HG03159 (cell line): ENCODE measurements around the gene RGS4.
A peak's percentile ranks its signal among the peaks of the same experiment; 100 is the strongest.
"Not testable (repeated sequence)": the region's sequence is repeated elsewhere in the genome, so short reads cannot be mapped to it uniquely, and the experiment has no call there.

Source experiments
- ATAC-seq: cut with Tn5 transposase; IDR thresholded peaks from one replicate; pipeline ENCODE4 v1.9.1; 2021; ENCODE audit warnings: mild to moderate bottlenecking, moderate library complexity; ENCODE audit not compliant: unreplicated experiment

The RGS4 gene

DNA sequence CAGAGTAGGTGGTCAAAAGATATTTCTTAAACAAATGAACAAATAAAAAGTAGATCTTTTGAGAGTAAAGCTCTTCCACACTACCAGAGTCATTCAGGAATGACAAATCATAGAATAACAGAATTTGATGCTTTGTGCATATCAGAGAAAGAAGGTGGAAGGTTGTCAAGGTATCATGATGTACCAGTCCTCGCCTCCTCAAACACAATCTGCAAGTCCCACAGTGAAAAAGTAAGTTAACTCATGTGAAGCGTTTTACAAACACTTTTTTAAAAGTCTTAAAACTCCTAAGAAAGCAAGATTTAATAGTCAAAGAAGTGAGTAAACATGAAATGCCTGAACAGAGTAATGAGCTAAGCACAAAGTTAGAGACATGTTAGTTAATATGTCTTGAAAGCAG, 2.5 kb upstream of the RGS4 start:
- ATAC-seq = no peak

DNA sequence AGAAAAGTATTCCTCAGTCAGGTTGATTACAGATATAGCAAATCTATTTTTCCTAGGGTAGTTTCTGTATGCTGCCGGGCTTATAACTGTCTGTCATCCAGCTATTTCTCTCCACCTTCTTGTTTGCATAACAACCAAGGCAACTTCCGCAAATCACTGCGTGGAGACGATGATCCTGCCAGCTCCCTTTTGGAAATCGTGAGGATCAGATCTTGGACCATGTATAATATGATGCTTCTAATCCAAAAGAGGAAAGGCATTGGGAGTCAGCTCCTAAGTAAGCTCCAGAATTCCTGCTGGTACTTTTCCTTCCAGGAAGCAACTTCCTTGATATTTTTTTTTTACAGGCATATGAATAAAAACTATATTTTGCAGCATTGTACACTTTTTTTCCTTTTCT, 445 bp upstream of the RGS4 start:
- ATAC-seq = no peak

DNA sequence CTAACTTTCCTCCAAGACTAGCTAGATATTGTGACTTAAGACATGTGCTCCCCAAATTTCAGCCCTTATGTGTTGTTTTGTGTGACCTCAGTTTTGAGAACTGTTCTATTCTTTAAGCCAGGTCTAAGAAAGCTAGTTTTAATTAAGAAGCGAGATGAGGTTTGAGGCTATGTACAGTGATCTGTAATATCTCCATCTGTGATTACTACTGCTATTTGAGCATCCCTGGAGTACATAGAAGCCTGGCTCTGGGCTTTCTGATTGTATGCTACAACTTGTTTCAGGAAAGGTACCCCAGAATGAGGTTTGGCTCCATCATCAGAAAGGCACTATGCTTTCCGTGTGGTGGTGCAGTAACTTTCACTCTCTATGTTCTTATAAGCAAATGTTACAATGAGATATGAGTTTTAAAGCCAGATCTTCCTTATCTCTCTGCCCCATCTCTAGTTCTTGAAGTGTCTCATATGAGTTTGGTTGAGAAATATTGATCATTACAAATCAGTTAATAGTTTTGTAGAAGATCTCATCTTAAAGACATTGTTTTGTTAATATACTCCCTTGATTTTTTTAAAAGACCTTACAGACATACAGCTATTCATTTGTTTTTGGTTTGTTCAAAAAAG, 605 bp downstream of the RGS4 start:
- ATAC-seq = no peak

DNA sequence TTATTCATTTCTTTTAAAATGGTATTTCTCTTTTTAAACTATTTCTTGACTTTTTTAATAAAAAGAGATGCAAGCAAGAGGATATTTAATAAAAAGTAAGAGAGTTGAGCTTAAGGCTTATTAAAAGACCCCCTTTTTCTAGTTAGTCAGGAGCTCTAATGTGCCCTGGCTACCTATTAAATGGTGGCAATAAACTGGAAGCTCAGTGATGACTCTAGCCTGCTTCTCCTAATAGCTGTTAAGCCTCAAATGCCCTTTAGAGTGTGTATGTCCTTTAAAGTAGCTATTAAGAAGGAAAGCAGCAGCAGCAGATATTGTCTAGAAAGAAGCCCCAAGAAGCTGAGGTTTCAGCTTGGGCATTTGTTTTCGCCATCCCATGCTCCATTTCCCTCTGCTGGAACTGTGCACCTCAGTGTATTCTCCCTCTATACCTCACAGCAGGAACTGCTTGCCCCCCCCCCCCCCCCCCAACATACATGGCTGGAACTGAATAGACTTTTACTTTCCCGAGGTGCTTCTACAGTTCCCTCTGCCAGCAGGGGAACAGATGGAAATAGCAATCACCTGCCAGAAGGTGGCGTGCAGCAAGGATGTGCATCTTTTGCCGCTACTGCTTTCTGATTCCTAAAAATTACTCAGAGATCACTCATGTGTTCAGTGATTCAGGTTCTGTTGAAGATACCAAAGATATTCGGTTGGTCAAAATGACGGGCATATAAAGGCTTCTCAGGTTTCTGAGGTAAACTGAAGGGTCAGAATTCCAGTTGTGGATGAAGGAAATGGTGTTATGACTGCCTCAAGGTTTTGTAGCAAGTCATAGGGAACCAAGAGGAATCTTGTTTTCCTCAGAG, 2.5 kb downstream of the RGS4 start:
- ATAC-seq = peak; percentile 89

DNA sequence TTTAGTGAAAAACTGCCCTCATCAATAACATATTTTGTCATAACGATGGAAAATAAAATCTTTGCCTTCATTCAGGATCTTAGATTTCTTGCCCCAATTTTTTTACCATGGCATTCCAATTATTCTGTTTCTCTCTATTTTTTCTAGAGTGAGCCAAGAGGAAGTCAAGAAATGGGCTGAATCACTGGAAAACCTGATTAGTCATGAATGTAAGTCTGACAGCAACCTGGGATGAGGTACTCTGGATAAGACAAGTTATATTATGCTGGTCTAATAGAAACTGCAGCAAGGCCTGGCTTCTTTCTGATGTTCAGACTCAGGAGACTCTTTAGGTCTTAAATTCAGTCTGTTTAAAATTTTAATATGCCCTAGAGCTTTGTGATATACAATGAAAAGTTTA, 3.5 kb downstream of the RGS4 start:
- no peak for ATAC-seq

DNA sequence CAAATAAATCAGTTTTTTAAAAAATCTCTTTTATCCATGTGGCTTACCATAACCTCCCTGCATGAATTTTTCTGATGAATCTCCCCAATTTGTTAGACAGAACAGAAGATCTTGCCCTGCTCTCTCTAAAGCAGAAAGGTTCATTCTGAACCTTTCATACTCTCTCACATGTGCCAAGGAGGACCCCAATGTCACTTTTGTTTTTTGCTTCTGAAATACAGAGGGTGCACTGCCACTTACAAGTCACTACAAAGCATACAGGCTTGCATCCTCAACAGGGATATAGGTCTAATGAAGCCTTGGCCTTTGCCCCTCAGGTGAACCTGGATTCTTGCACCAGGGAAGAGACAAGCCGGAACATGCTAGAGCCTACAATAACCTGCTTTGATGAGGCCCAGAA, 4.8 kb downstream of the RGS4 start:
- ATAC-seq = no peak

DNA sequence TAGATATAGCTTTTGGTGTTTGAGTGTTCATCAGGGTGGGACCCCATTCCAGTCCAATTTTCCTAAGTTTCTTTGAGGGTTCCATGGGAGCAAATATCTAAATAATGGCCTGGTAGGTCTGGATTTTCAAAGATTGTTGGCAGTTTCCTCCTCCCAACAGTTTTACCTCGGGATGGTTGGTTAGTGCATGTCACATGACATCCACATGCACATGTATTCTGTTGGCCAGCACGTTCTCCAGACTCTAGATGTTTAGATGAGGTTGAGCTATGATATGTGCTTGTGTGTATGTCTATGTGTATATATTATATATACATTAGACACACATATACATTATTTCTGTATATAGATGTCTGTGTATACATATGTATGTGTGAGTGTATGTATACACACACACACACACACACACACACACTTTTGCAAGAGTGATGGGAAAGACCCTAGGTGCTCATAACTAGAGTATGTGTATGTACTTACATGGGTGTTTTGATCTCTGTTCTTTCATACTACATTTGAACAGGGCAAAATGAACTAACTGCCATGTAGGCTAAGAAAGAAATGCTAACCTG, 5.6 kb downstream of the RGS4 start:
- ATAC-seq = no peak

DNA sequence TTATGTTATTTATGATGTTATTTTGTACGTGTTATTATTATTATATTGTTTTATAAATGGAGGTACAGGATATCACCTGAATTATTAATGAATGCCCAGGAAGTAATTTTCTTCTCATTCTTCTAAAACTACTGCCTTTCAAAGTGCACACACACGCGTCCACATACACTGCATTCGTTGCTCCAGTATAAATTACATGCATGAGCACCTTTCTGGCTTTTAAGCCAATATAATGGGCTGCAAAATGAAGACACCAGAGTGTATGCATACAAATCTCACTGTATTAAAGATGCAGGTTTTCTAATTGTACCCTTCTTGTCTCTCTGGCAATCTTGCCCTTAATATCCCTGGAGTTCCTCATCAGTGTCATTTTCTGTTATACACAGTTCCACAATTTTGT, 6.9 kb downstream of the RGS4 start:
- no peak for ATAC-seq

DNA sequence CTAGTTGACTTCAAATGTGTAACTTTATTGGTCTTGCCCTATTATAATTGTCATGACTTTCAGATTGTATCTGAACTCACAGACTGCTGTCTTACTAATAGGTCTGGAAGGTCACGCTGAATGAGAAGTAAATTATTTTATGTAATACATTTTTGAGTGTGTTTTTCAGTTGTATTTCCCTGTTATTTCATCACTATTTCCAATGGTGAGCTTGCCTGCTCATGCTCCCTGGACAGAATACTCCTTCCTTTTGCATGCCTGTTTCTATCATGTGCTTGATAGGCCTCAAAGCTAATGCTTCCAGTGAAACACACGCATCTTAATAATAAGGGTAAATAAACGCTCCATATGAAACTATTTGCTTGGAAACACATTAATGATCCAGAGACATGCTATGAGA, 7.3 kb downstream of the RGS4 start:
- ATAC-seq = no peak

DNA sequence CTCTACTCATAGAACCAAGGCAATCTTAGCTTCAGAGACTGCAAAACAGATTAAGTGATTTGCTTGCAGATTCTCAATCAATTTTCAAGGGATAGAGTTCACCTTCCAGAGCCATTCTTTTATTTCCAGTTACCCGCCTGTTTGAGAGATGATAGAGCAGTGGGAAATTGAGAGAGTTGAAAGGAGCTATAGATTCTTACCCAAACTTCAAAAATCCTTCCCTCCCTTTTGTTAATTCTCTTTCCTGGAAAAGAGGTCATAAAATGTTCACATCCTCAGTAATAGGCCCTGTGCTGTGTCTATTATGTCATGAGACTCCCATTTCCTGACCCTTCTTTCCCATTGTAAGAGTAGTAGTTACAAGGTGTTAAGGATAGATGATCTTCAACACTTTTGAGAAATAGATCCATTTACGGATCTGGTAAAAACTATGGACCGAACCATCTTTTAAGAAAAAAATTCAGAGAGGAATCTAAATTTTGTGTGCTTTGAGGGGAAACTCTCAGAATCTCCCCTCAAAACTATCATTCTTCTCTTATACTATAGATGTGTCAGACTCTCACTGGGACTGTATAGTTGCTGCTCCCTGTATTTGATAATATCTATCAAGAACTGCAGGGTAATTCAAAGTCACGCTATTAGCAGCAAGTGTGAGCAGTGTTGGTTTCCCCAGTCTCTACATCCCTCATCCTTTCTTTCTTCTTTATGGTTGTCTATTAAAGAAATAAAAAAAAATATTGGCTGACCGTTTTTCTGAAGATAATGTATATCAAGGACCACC, 8.0 kb downstream of the RGS4 start:
- no peak for ATAC-seq

DNA sequence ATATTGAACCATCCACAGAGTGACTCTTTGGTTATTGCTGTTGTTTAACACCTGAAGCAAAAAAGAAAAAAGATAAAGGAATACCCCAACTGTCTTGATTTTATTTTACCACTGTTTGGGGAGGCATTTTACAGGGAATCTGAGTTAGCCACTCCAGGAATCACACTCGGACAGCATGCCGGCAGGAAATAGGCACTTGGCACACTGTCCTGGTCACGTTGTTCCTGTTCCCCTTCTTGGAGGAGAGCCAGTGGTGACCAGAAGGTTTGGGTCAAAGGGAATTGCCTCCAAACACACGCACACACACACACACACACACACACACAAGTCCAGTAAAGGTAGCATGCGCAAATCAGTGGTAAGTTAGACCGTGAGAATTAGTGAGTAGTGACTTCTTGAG, 13.8 kb downstream of the RGS4 start:
- no peak for ATAC-seq

DNA sequence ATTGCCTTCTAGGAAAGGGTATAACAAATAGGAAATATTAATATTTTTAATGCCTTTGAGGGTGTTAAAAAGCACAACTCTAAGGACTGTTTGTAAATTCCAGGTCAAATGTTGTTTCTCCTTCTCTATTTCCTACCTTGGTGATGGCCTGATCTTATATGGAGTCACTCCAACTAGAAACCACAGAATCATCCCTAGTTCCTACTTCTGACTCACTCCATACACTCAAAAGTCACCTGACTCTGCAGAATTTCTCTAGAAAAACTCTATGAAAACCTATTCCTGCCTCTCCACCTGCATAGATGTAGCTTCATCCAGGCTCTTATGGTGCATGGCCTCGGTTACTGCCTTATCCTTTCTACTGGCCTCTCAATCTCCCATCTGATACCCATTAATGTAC, 14.5 kb downstream of the RGS4 start:
- no peak for ATAC-seq

DNA sequence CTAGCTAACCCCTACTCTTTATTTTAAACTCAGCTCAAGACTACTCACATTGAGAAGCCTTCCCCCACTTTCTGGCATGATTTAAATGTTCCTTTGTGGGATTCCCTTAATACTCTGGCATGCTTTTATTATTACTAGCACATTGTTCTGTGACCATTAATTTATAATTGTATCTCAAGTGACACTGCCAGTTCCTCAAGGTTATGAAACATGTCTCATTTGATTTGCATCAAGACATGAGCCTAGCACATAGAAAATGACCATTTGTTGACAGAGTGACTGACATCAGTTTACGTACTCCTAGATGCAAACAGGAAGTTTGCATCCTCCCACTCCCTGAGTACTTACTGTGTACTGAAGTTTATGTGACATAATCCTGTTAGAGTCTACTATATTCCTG, 15.2 kb downstream of the RGS4 start:
- ATAC-seq = no peak

DNA sequence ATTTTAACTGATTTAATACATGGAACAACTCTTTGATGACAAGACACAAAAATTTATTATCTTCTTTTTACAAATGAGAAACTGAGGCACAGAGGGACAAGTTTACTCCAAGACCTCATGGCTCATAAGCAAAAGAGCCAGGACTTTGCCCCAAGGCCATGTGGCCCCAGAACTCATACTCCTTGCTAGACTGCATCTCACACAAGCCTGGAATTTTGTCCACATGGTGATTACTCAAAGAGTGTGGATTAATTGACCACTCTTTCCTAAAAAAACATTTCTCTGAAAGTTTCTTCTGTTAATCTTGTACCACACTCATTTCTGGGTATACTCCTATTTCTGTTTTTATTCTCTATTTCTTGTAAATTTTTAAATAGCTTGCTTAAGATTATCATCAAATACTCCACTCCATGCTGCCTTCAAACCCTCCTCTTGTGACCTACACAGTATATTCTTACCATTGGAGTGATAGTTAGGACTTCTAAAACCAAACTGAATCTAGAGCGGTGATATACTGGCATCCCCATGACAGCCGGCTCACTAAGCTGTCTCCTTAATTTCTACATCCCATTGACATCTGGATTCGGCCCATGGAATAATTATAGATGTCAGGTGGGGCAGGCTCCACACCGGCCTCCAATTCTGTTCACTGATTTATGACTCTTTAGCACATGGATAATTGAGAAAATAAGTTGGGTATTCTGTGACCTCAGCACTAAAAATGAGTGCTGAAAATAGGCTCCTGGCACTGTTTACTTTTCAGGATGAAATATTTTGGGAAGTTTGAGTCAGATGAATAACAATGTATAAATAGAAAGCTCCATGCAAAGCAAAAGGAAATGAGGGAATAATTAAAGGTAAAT, 16.1 kb downstream of the RGS4 start:
- ATAC-seq = no peak

DNA sequence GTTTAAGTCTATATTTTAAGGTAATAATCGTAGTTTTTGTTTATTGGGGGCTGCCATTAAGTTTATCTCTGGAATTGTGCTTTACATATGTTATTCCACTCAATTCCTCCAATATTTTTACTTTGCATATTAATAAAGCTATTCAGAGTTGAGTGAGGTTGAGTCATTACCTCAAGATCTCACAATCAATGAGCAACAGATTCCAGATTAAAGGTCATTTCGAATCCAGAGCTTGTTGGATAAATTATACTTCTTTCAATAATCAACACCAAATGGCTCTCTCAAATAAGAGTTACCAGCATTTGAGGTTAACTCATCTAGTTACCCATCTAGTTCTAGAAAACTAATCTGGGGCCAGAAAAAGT, 16.7 kb downstream of the RGS4 start:
- no peak for ATAC-seq

DNA sequence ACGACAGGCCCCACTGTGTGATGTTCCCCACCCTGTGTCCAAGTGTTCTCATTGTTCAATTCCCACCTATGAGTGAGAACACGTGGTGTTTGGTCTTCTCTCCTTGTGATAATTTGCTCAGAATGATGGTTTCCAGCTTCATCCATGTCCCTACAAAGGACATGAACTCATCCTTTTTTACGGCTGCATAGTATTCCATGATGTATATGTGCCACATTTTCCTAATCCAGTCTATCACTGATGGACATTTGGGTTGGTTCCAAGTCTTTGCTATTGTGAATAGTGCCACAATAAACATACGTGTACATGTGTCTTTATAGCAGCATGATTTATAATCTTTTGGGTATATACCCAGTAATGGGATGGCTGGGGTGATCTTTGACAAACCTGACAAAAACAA, 20.0 kb downstream of the RGS4 start:
- not testable (repeated sequence) for ATAC-seq

DNA sequence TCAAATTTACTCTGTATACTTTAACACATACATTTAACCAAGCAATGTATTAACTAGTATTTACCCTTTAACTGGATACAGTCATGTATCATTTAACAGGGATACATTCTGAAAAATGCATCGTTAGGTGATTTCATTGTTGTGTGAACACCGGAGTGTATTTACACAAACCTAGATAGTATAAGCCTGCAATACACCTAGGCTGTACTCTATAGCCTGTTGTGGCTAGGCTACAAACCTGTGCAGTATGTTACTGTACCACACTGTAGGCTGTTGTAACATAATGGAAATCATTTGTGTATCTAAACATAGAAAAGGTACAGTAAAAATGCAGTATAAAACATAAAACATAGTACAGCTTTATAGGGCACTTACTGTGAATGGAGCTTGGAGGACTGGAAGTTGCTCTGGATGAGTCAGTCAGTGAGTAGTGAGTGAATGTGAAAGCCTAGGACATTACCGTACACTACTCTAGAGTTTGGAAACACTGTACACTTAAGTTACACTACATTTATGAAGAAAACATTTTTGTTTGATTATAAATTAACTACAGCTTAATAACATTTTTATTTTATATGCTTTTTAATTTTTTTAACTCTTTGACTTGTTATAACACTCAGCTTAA, 21.3 kb downstream of the RGS4 start:
- ATAC-seq = no peak

DNA sequence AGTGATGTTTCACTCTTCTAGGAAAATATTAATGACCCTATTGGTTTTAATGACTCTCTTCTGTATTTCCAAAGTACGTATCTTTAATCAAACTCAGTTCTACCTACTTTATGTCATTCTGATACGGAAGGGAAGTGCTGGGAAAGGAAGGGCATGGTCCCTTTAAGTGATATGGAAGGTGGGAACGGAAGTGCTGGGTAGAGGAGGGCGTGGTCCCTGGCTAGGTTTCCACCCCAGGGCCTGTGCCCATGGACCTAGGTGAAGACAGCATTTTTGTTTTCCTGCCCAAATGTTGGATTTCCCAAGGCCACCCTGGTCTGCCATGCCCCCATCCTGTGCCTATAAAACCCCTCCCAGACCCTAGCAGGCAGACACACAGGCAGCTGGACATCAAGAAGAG, 24.0 kb downstream of the RGS4 start:
- ATAC-seq = no peak

DNA sequence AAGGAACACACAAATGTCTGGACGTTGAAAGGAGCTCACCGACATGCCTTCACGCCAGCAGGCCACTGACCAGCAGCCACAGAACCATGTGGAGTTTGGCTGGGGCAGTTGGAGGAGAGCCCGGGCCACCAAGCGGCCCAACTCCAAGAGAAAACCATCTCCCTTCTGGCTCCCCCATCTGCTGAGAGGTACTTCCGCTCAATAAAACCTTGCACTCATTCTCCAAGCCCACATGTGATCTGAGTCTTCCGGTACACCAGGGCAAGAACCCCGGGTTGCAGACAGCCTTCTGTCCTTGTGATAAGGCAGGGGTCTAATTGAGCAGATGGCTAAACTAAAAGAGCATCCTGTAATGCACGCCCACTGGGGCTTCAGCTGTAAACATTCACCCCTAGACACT, 24.4 kb downstream of the RGS4 start:
- ATAC-seq = no peak

DNA sequence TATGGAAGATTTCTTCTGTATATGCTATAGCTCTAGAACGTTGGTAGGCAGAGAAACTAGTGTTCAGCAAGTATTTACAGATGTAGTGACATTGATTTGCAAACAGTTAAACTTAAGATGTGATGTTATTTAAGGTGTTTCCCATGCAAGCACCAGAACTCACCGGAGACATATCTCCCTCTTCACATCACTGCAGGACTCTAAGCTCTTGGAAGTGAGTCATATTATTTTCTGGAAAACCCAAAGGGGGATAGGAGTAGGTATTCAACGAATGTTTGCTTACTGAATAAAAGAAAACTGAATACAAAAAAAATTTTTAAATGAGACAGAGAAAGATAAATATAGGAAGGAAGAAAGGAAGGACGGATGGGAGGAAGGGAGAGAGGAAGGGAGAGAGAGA, 25.0 kb downstream of the RGS4 start:
- ATAC-seq = no peak
